OCI-LY1 (cell line): Measurements from ENCODE around the gene FBXW7.

ENCODE experiments used
- H2AFZ ChIP-seq: fragments of 200-600 bp; sonication (generic), shearing (Covaris generic); 2 replicates; pipeline ENCODE4 v1.6.0; 2014; ENCODE audit warnings: antibody characterized with exemption, mild to moderate bottlenecking, low read length
- H3F3A ChIP-seq: fragments of 200-600 bp; sonication (generic), shearing (Covaris generic); 2 replicates; pipeline ENCODE4 v1.6.0; 2014; ENCODE audit warnings: mild to moderate bottlenecking, antibody characterized with exemption, low read length, moderate library complexity; ENCODE audit not compliant: insufficient read depth
- H3K27ac ChIP-seq: fragments of 200-600 bp; sonication (generic); 2 replicates; pipeline ENCODE4 v1.5.1; 2014; ENCODE audit warnings: low read length, mixed run types, mild to moderate bottlenecking, low read depth; ENCODE audit not compliant: poor library complexity, severe bottlenecking
- H3K27me3 ChIP-seq: fragments of 200-600 bp; sonication (generic); 2 replicates; pipeline ENCODE4 v1.6.0; 2014; ENCODE audit warnings: antibody characterized with exemption, mild to moderate bottlenecking, low read length, moderate library complexity; ENCODE audit not compliant: insufficient read depth
- H3K36me3 ChIP-seq: fragments of 200-600 bp; sonication (generic); 2 replicates; pipeline ENCODE4 v1.6.1; 2014; ENCODE audit warnings: mild to moderate bottlenecking, antibody characterized with exemption, low read length, moderate library complexity, mixed read lengths; ENCODE audit not compliant: insufficient read depth
- H3K4me1 ChIP-seq: fragments of 200-600 bp; sonication (generic); 2 replicates; pipeline ENCODE4 v1.5.1; 2014; ENCODE audit warnings: mild to moderate bottlenecking, low read length, moderate library complexity; ENCODE audit not compliant: insufficient read depth, severe bottlenecking
- H3K4me2 ChIP-seq: fragments of 200-600 bp; sonication (generic), shearing (Covaris generic); 2 replicates; pipeline ENCODE4 v1.6.1; 2014; ENCODE audit warnings: low read length
- H3K4me3 ChIP-seq: fragments of 200-600 bp; sonication (generic); 2 replicates; pipeline ENCODE4 v1.5.1; 2014; ENCODE audit warnings: low read length, low read depth, mild to moderate bottlenecking, mixed read lengths; ENCODE audit not compliant: poor library complexity, severe bottlenecking
- H3K79me2 ChIP-seq: fragments of 200-600 bp; shearing (Covaris generic); 2 replicates; pipeline ENCODE4 v1.6.1; 2016; ENCODE audit warnings: mixed run types, low read length, mixed read lengths; ENCODE audit not compliant: insufficient read depth
- H3K9ac ChIP-seq: fragments of 200-600 bp; sonication (generic), shearing (Covaris generic); 2 replicates; pipeline ENCODE4 v1.6.1; 2014; ENCODE audit warnings: mild to moderate bottlenecking, low read length, mixed read lengths
- H3K9me2 ChIP-seq: fragments of 200-600 bp; sonication (generic), shearing (Covaris generic); 2 replicates; pipeline ENCODE4 v1.6.1; 2014; ENCODE audit warnings: low read depth, mild to moderate bottlenecking, low read length, mixed read lengths
- H3K9me3 ChIP-seq: fragments of 200-600 bp; shearing (Covaris generic); 2 replicates; pipeline ENCODE4 v1.6.1; 2014; ENCODE audit warnings: low read length, mixed read lengths
- H4K20me1 ChIP-seq: fragments of 200-600 bp; sonication (generic), shearing (Covaris generic); 2 replicates; pipeline ENCODE4 v1.6.0; 2016; ENCODE audit warnings: mild to moderate bottlenecking, low read length; ENCODE audit not compliant: insufficient read depth
- EZH2 ChIP-seq: fragments of 200-600 bp; sonication (generic), shearing (Covaris generic); IDR thresholded peaks from 2 replicates; pipeline ENCODE4 v1.8.0; 2017; ENCODE audit warnings: borderline replicate concordance, mixed run types, mild to moderate bottlenecking, antibody characterized with exemption, low read length, moderate library complexity, mixed read lengths
- TF ChIP-seq, protein P1 (sequence below): fragments of 200-600 bp; sonication (generic), shearing (Covaris generic); IDR thresholded peaks from 2 replicates; pipeline ENCODE4 v1.5.1; 2017; ENCODE audit warnings: mild to moderate bottlenecking, antibody characterized with exemption, low read length, moderate library complexity, mixed read lengths

FBXW7 gene

DNA sequence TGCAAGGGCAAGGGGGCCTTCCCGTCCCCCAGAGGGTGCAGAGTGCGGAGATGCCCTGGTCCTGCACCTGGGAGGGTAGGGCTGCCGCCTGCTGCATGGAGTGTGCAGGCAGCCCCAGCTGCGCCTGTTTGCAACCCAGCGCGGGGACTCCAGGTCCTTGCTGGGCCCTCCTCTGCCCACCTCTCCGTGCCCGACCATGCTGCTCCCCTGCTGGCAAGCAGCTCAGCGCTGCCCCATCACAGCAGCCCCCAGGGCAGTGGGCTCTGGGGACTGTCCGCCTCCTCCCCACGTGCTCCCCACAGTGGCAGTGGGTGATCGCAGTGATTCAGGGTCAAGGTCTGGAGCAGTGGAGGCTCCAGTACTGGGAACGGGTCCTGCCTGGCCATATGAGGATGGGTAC, 5.0 kb upstream of the FBXW7 start:
- H3K4me3 ChIP-seq = no peak overlapping the region
- no peak for TF ChIP-seq EZH2
- TF ChIP-seq, protein P1, sequence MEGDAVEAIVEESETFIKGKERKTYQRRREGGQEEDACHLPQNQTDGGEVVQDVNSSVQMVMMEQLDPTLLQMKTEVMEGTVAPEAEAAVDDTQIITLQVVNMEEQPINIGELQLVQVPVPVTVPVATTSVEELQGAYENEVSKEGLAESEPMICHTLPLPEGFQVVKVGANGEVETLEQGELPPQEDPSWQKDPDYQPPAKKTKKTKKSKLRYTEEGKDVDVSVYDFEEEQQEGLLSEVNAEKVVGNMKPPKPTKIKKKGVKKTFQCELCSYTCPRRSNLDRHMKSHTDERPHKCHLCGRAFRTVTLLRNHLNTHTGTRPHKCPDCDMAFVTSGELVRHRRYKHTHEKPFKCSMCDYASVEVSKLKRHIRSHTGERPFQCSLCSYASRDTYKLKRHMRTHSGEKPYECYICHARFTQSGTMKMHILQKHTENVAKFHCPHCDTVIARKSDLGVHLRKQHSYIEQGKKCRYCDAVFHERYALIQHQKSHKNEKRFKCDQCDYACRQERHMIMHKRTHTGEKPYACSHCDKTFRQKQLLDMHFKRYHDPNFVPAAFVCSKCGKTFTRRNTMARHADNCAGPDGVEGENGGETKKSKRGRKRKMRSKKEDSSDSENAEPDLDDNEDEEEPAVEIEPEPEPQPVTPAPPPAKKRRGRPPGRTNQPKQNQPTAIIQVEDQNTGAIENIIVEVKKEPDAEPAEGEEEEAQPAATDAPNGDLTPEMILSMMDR = no peak
- H3F3A ChIP-seq = peaks cover 4% of the 10 kb centered on the region; the same call in 1 of the 2 replicates
- peaks cover 31% of the 10 kb centered on the region for H3K79me2 ChIP-seq
- no peaks in the 10 kb centered on the region for H3K27me3 ChIP-seq
- peaks cover 14% of the 10 kb centered on the region for H3K9me3 ChIP-seq
- no peak overlapping the region for H3K4me2 ChIP-seq
- H2AFZ ChIP-seq = no peak overlapping the region
- no peak overlapping the region for H3K9ac ChIP-seq
- H3K36me3 ChIP-seq = peaks cover 29% of the 10 kb centered on the region
- H3K4me1 ChIP-seq = peaks cover 16% of the 10 kb centered on the region
- no peak overlapping the region for H3K27ac ChIP-seq
- H4K20me1 ChIP-seq = no peaks in the 10 kb centered on the region
- H3K9me2 ChIP-seq = no peaks in the 10 kb centered on the region

DNA sequence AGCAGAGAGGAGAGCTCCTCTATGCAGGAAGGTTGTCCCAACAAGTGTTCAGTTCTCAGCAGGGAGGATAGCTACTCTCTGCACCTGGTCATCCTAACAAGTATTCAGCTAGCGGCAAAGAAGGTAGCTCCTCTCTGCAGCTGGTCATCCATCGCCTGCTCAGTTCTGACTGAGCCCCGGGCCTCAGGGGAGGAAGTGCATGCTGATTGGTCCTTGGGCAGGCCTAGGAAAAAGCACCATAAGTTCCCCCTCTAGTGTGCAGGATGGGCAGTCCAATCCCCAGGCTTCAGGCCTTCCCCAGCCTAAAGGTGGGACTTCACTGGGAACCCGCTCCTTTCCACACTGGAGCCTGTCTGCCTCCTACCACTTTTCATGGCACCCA, 4.4 kb upstream of the FBXW7 start:
- no peak overlapping the region for H3K4me3 ChIP-seq
- H3K27me3 ChIP-seq = no peaks in the 10 kb centered on the region
- H3K9me3 ChIP-seq = peaks cover 14% of the 10 kb centered on the region
- H3K9ac ChIP-seq = no peak overlapping the region
- peaks cover 16% of the 10 kb centered on the region for H3K4me1 ChIP-seq
- no peak for TF ChIP-seq EZH2
- no peaks in the 10 kb centered on the region for H3K9me2 ChIP-seq
- no peaks in the 10 kb centered on the region for H4K20me1 ChIP-seq
- peaks cover 29% of the 10 kb centered on the region for H3K36me3 ChIP-seq
- no peak overlapping the region for H3K4me2 ChIP-seq
- H2AFZ ChIP-seq = no peak overlapping the region
- no peak overlapping the region for H3K27ac ChIP-seq
- H3K79me2 ChIP-seq = peaks cover 35% of the 10 kb centered on the region
- H3F3A ChIP-seq = peaks cover 4% of the 10 kb centered on the region; the same call in 1 of the 2 replicates

DNA sequence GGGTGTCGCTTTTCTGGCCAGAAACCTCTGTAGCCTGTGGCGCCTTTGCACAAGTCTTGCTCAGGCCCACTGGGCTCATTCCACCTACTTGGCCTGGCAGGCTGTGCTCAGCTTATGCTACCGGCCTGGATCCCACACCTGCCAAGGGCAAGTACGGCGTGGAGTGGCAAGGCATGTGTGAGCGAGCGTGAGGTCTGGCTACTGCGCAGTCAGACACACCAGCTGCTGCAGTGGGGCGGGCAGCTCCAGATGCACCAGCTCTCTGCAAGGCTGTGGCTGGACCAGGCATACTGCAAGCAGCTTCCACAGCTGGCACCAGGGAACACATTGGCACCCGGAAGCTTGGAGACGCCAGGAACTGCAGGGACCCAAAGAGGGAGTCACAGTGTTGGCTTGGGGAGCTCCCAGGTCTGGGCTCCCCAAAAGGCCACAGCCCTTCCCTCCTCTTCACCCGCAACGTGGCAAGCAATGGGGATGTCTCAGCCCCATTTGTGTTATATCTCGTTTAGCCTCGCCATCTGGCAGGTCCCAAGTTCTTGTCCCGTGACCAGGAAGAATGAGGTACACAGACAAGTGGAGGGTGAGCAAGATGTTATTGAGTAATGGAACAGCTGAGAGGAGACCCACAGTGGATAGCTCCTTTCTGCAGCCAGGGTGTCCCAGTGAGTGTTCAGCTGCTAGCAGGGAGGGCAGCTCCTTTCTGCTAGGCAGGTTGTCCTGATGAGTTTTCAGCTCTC, 3.8 kb upstream of the FBXW7 start:
- peaks cover 4% of the 10 kb centered on the region; the same call in 1 of the 2 replicates for H3F3A ChIP-seq
- H3K4me1 ChIP-seq = peaks cover 16% of the 10 kb centered on the region
- TF ChIP-seq, protein P1 = no peak
- TF ChIP-seq EZH2 = no peak
- H3K9me2 ChIP-seq = no peaks in the 10 kb centered on the region
- peaks cover 14% of the 10 kb centered on the region for H3K9me3 ChIP-seq
- no peak overlapping the region for H3K4me2 ChIP-seq
- H3K27ac ChIP-seq = no peak overlapping the region
- H3K36me3 ChIP-seq = peaks cover 29% of the 10 kb centered on the region
- no peaks in the 10 kb centered on the region for H3K27me3 ChIP-seq
- H3K9ac ChIP-seq = no peak overlapping the region
- H3K79me2 ChIP-seq = peaks cover 40% of the 10 kb centered on the region
- H3K4me3 ChIP-seq = no peak overlapping the region
- H2AFZ ChIP-seq = no peak overlapping the region
- H4K20me1 ChIP-seq = no peaks in the 10 kb centered on the region

DNA sequence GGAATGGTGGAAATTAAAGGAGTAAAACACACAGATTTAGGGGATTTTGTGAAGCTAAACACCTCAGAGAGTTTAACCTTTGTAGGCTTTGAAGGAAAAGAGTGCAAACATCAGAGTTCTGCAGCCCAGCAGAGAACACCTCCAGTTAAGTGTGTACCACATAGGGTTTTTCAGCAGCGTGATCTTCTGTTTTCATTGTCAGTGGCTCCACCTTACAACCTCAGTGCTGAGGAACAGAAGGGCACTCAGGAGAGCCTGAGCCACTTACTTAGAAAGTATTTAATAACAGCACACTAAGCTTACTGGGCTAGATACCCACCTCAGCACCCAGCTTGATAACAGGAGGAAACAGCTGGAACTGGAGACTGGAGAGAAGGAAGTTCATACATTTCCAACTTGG, 2.0 kb upstream of the FBXW7 start:
- peaks cover 29% of the 10 kb centered on the region for H3K36me3 ChIP-seq
- H3K4me3 ChIP-seq = peak overlapping the region; percentile 84
- H3K27me3 ChIP-seq = no peaks in the 10 kb centered on the region
- TF ChIP-seq EZH2 = no peak
- TF ChIP-seq, protein P1 = no peak
- no peak overlapping the region for H2AFZ ChIP-seq
- no peaks in the 10 kb centered on the region for H4K20me1 ChIP-seq
- H3F3A ChIP-seq = peaks cover 4% of the 10 kb centered on the region; the same call in 1 of the 2 replicates
- peak overlapping the region; percentile 86 for H3K9ac ChIP-seq
- peak overlapping the region; percentile 88 for H3K27ac ChIP-seq
- H3K9me3 ChIP-seq = peaks cover 14% of the 10 kb centered on the region
- peaks cover 59% of the 10 kb centered on the region for H3K79me2 ChIP-seq
- H3K4me2 ChIP-seq = peak overlapping the region; percentile 87
- peaks cover 28% of the 10 kb centered on the region for H3K4me1 ChIP-seq
- no peaks in the 10 kb centered on the region for H3K9me2 ChIP-seq
